KMS-11 (cell line): Measurements from ENCODE around the gene SLFN11.
A peak's percentile ranks its signal among the peaks of the same experiment; 100 is the strongest.

Source experiments
- H2AFZ ChIP-seq: fragments of 200-600 bp; sonication (generic); 2 replicates; pipeline ENCODE4 v1.6.1; 2016; ENCODE audit warnings: antibody characterized with exemption, mixed run types, low read depth
- H3K27ac ChIP-seq: fragments of 200-600 bp; sonication (generic); 2 replicates; pipeline ENCODE4 v1.6.1; 2016; ENCODE audit warnings: mild to moderate bottlenecking, mixed run types
- H3K27me3 ChIP-seq: fragments of 200-600 bp; sonication (generic); 2 replicates; pipeline ENCODE4 v1.6.1; 2017; ENCODE audit warnings: mild to moderate bottlenecking, low read depth, mixed run types, moderate library complexity; ENCODE audit not compliant: insufficient read depth
- H3K36me3 ChIP-seq: fragments of 200-600 bp; sonication (generic); 2 replicates; pipeline ENCODE4 v1.6.1; 2017; ENCODE audit warnings: mild to moderate bottlenecking, mixed run types; ENCODE audit not compliant: insufficient read depth
- H3K4me1 ChIP-seq: fragments of 200-600 bp; sonication (generic); 2 replicates; pipeline ENCODE4 v1.6.1; 2016; ENCODE audit warnings: mild to moderate bottlenecking, low read depth, mixed run types; ENCODE audit not compliant: poor library complexity, severe bottlenecking
- H3K4me2 ChIP-seq: fragments of 200-600 bp; sonication (generic); 2 replicates; pipeline ENCODE4 v1.7.0; 2016; ENCODE audit warnings: mild to moderate bottlenecking, mixed run types
- H3K4me3 ChIP-seq: fragments of 200-600 bp; sonication (generic); IDR thresholded peaks from 2 replicates; pipeline ENCODE4 v1.6.1; 2017; ENCODE audit warnings: low read depth, low read length, mixed read lengths; ENCODE audit not compliant: insufficient read depth
- H3K79me2 ChIP-seq: fragments of 200-600 bp; sonication (generic); 2 replicates; pipeline ENCODE4 v1.6.1; 2016; ENCODE audit warnings: low read depth, mixed run types; ENCODE audit not compliant: insufficient read depth
- H3K9ac ChIP-seq: fragments of 200-600 bp; sonication (generic); 2 replicates; pipeline ENCODE4 v1.6.1; 2016; ENCODE audit warnings: mild to moderate bottlenecking, mixed run types
- H4K20me1 ChIP-seq: fragments of 200-600 bp; sonication (generic); 2 replicates; pipeline ENCODE4 v1.6.1; 2016; ENCODE audit warnings: mild to moderate bottlenecking, mixed run types; ENCODE audit not compliant: insufficient read depth
- TF ChIP-seq, protein P1 (sequence below): fragments of 200-600 bp; sonication (generic); conservative IDR thresholded peaks from 2 replicates; pipeline ENCODE4 v1.6.1; 2017; ENCODE audit warnings: low read depth, mild to moderate bottlenecking, antibody characterized with exemption, low read length, moderate library complexity, mixed read lengths

The SLFN11 gene

DNA sequence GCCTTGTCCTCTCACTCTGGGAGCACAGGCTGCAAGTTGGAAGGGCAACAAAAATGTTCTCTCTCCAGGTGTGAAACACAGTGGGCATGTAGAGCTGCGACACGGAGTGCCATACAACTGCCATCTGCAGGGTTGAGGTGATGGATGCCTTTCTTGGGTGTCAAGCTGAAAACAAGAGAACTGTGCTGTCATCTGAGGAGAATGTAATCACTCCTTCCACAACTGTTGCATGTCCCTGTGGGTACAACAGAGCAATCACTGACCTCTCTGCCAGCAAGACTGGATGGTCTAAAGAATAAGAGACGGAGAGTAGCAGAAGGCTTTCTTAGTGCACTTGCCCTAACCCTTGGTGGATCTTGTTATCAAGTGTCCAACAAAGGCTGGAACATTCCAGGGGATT is 29.2 kb downstream of the SLFN11 start:
- Histone ChIP-seq H3K4me1 (peaks cover 33% of the 10 kb centered on the region), H3K79me2 (no peaks in the 10 kb centered on the region), H2AFZ (no peak overlapping the region), H4K20me1 (no peaks in the 10 kb centered on the region), H3K27ac (no peak overlapping the region), H3K36me3 (no peaks in the 10 kb centered on the region), H3K4me3 (no peak overlapping the region), H3K27me3 (no peaks in the 10 kb centered on the region), H3K9ac (no peak overlapping the region), H3K4me2 (no peak overlapping the region)
- TF ChIP-seq, protein P1, sequence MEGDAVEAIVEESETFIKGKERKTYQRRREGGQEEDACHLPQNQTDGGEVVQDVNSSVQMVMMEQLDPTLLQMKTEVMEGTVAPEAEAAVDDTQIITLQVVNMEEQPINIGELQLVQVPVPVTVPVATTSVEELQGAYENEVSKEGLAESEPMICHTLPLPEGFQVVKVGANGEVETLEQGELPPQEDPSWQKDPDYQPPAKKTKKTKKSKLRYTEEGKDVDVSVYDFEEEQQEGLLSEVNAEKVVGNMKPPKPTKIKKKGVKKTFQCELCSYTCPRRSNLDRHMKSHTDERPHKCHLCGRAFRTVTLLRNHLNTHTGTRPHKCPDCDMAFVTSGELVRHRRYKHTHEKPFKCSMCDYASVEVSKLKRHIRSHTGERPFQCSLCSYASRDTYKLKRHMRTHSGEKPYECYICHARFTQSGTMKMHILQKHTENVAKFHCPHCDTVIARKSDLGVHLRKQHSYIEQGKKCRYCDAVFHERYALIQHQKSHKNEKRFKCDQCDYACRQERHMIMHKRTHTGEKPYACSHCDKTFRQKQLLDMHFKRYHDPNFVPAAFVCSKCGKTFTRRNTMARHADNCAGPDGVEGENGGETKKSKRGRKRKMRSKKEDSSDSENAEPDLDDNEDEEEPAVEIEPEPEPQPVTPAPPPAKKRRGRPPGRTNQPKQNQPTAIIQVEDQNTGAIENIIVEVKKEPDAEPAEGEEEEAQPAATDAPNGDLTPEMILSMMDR = no peak

DNA sequence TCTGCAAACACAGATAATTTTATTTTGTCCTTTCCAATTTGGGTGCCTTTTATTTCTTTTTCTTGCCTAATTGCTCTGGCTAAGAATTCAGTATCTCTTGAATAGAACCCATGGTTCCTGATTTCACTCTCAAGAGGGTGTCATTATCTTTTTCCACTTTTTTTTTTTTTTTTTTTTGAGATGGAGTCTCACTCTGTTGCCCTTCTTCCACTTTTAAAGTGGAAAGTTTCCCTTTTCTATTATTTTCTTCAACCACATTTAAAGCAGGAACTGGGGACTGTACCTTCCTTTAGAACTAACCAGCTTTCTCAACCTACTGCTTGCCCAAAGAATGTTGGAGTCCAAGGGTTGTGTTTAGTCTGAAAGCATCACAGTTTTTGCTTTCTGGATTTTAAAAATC is 31.1 kb downstream of the SLFN11 start:
- peak overlapping the region; percentile 37; the same call in 1 of the 2 replicates for H3K4me2 ChIP-seq
- H4K20me1 ChIP-seq = no peaks in the 10 kb centered on the region
- H2AFZ ChIP-seq = peak overlapping the region; percentile 8; the same call in 1 of the 2 replicates
- H3K27me3 ChIP-seq = no peaks in the 10 kb centered on the region
- TF ChIP-seq, protein P1 = no peak
- H3K27ac ChIP-seq = peak overlapping the region; percentile 17; the same call in 1 of the 2 replicates
- no peak overlapping the region for H3K9ac ChIP-seq
- no peak overlapping the region for H3K4me3 ChIP-seq
- H3K36me3 ChIP-seq = no peaks in the 10 kb centered on the region
- peaks cover 33% of the 10 kb centered on the region for H3K4me1 ChIP-seq
- H3K79me2 ChIP-seq = no peaks in the 10 kb centered on the region

DNA sequence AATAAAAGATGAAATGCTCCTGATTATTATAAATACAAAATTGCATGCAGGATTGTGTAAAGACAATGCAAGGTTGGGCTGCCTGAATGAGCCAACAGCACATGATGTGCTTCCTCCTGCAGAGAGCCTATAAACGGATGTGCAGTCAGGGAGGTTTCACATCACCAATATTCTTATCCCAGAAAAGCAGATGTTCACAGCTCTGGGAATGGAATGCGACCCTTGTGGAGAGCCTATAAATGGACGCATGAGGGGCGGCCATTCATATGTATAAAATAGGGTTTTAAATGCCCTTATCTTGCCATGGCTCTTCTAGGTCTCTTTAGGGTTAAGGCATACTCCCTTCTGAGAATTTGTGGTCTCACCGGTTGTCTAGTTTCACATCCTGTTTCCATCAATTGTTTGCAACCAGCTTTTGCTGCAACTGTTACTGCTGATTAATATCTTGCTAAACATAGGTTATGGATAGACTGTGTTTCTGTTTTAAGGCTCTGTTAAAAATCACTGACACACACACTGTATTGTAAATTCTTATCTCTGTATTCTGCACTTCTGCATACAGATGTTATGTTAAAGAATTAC is 31.9 kb downstream of the SLFN11 start:
- no peaks in the 10 kb centered on the region for H3K27me3 ChIP-seq
- no peak overlapping the region for H3K9ac ChIP-seq
- H4K20me1 ChIP-seq = no peaks in the 10 kb centered on the region
- no peaks in the 10 kb centered on the region for H3K36me3 ChIP-seq
- no peaks in the 10 kb centered on the region for H3K79me2 ChIP-seq
- H3K27ac ChIP-seq = peak overlapping the region; percentile 17; the same call in 1 of the 2 replicates
- no peak overlapping the region for H3K4me3 ChIP-seq
- H2AFZ ChIP-seq = peak overlapping the region; percentile 17; the same call in 1 of the 2 replicates
- TF ChIP-seq, protein P1 = no peak
- peak overlapping the region; percentile 37; the same call in 1 of the 2 replicates for H3K4me2 ChIP-seq
- H3K4me1 ChIP-seq = peaks cover 33% of the 10 kb centered on the region

DNA sequence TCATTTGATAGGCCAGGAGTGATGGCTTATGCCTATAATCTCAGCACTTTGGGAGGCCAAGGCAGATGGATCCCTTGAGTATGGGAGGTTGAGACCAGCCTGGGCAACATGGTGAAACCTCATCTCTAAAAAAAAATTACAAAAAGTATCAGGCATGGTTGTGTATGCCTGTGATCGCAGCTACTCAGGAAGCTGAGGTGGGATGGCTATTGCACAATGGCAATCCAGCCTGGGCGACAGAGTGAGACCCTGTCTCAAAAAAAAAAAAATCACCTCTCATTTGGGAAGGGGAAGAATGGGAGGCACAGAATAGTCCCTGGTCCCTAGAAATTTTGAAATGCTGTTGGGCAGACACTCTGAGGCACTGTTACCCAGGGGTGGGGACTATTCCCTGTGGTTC is 35.2 kb downstream of the SLFN11 start:
- no peak overlapping the region for H2AFZ ChIP-seq
- peaks cover 29% of the 10 kb centered on the region for H3K4me1 ChIP-seq
- H3K27ac ChIP-seq = no peak overlapping the region
- H4K20me1 ChIP-seq = no peaks in the 10 kb centered on the region
- TF ChIP-seq, protein P1 = no peak
- no peaks in the 10 kb centered on the region for H3K27me3 ChIP-seq
- H3K36me3 ChIP-seq = no peaks in the 10 kb centered on the region
- H3K9ac ChIP-seq = no peak overlapping the region
- H3K79me2 ChIP-seq = no peaks in the 10 kb centered on the region
- H3K4me2 ChIP-seq = no peak overlapping the region
- H3K4me3 ChIP-seq = no peak overlapping the region
